T-helper 22 cell (primary cell): Measurements from ENCODE around the gene LRRC45.

ENCODE experiments used
- DNase-seq: peaks from one replicate; pipeline ENCODE4 v3.0.0-alpha.2; 2020; ENCODE audit warnings: low read depth

Gene LRRC45

GRCh38 chr17:81993729-81994592 is 29.1 kb upstream of the LRRC45 start:
- DNase-seq, result no peak

- no peak for DNase-seq
Observed at GRCh38 chr17:81994593-81995462, 28.3 kb upstream of the LRRC45 start.

- DNase-seq, result no peak
Observed at GRCh38 chr17:81995463-81996231, 27.5 kb upstream of the LRRC45 start.

GRCh38 chr17:81996232-81996756 is 26.8 kb upstream of the LRRC45 start:
- DNase-seq, result no peak

GRCh38 chr17:81996757-81997441 is 26.2 kb upstream of the LRRC45 start:
- no peak for DNase-seq

- no peak for DNase-seq
Observed at GRCh38 chr17:81998212-81998611, 24.9 kb upstream of the LRRC45 start.

- no peak for DNase-seq
Observed at GRCh38 chr17:81998691-81999438, 24.2 kb upstream of the LRRC45 start.

GRCh38 chr17:81999587-81999975 is 23.5 kb upstream of the LRRC45 start:
- DNase-seq, result no peak

GRCh38 chr17:81999976-82000802 is 22.9 kb upstream of the LRRC45 start:
- DNase-seq, result no peak

- no peak for DNase-seq
Observed at GRCh38 chr17:82000803-82001570, 22.1 kb upstream of the LRRC45 start.

GRCh38 chr17:82001571-82002056 is 21.5 kb upstream of the LRRC45 start:
- no peak for DNase-seq

GRCh38 chr17:82003411-82004381 is 19.4 kb upstream of the LRRC45 start:
- DNase-seq, result no peak

GRCh38 chr17:82004517-82005455 is 18.3 kb upstream of the LRRC45 start:
- no peak for DNase-seq

- no peak for DNase-seq
Observed at GRCh38 chr17:82005701-82006348, 17.3 kb upstream of the LRRC45 start.

GRCh38 chr17:82006468-82007227 is 16.5 kb upstream of the LRRC45 start:
- no peak for DNase-seq
